Lower lobe of right lung (tissue), 2 donors: ENCODE results near the gene EIF4G2. TPM values are rescaled to one million over a fixed set of nuclear protein-coding genes. Genes with fewer than 3 reads are reported as not detected.
"Not testable (repeated sequence)": the region's sequence is repeated elsewhere in the genome, so short reads cannot be mapped to it uniquely, and the experiment has no call there.

Experiments
- ATAC-seq, 2 donors: fragments of 200-7000 bp; cut with Tn5 transposase; one replicate each; pipeline ENCODE4 v1.9.1; 2020 to 2022; ENCODE audit warnings: mild to moderate bottlenecking in 2 of 2, moderate library complexity in 2 of 2
- DNase-seq: peaks from one replicate; pipeline ENCODE4 v3.0.0-alpha.2; 2020
- H3K27ac ChIP-seq: fragments of 200-600 bp; one replicate; pipeline ENCODE4 v1.8.0; 2022
- H3K27me3 ChIP-seq: fragments of 200-600 bp; one replicate; pipeline ENCODE4 v1.8.0; 2022; ENCODE audit warnings: low read depth
- H3K36me3 ChIP-seq: fragments of 200-600 bp; one replicate; pipeline ENCODE4 v1.8.0; 2022; ENCODE audit warnings: mild to moderate bottlenecking
- H3K4me1 ChIP-seq: fragments of 200-600 bp; one replicate; pipeline ENCODE4 v1.8.0; 2022
- H3K4me3 ChIP-seq: fragments of 200-600 bp; one replicate; pipeline ENCODE4 v1.8.0; 2022; ENCODE audit warnings: mild to moderate bottlenecking
- H3K9me3 ChIP-seq: fragments of 200-600 bp; one replicate; pipeline ENCODE4 v1.8.0; 2022
- intact Hi-C: fragments of 100-400 bp; cut with DNase I; formaldehyde crosslinking; loops from one replicate; pipeline ENCODE4 v1.11.0; 2022
- total RNA-seq: library from RNA; stranded (reverse); fragmentation: NEBNext Ultra II Directional; extraction: Animal tissue kit (Norgen Biotek cat#: 25700); gene quantifications from one replicate; pipeline ENCODE4 v1.2.1, GENCODE V29; 2021
- TF ChIP-seq, protein P1 (sequence below): fragments of 200-600 bp; IDR thresholded peaks from one replicate; pipeline ENCODE4 v1.8.0; 2022; ENCODE audit warnings: antibody characterized with exemption, mild to moderate bottlenecking
- donor health status: DM: no; HTN: yes; CAD: no; lungs with severe emphysema.

The EIF4G2 gene
- total RNA-seq, 1 donor from 2014 or later = 778 TPM

DNA sequence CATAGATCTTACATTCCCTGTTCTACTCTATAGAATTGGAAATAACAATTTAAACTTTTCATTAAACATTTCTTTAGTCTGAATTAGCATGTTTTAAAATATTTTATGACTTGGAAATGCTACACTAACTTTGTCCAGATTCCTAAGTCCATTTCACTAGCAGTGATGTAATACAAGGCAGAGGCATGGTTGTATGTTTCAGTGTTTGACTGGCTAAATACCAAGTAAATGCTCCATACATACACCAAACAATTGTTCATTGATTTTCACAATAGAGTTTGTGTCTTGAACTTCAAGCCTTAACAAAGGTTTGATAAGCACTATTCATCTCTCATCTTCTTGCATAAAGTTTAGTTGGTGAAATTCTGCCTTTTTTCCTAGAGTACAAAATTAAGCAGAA, 35.6 kb upstream of the EIF4G2 start:
- Histone ChIP-seq H3K4me1 (peaks cover 11% of the 10 kb centered on the region), H3K9me3 (no peaks in the 10 kb centered on the region), H3K4me3 (no peak overlapping the region), H3K27me3 (no peaks in the 10 kb centered on the region), H3K36me3 (no peaks in the 10 kb centered on the region), H3K27ac (no peak overlapping the region)
- TF ChIP-seq, protein P1, sequence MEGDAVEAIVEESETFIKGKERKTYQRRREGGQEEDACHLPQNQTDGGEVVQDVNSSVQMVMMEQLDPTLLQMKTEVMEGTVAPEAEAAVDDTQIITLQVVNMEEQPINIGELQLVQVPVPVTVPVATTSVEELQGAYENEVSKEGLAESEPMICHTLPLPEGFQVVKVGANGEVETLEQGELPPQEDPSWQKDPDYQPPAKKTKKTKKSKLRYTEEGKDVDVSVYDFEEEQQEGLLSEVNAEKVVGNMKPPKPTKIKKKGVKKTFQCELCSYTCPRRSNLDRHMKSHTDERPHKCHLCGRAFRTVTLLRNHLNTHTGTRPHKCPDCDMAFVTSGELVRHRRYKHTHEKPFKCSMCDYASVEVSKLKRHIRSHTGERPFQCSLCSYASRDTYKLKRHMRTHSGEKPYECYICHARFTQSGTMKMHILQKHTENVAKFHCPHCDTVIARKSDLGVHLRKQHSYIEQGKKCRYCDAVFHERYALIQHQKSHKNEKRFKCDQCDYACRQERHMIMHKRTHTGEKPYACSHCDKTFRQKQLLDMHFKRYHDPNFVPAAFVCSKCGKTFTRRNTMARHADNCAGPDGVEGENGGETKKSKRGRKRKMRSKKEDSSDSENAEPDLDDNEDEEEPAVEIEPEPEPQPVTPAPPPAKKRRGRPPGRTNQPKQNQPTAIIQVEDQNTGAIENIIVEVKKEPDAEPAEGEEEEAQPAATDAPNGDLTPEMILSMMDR = no peak
- intact Hi-C loops = no loop called here
- DNase-seq (no peak), ATAC-seq (no peak)

DNA sequence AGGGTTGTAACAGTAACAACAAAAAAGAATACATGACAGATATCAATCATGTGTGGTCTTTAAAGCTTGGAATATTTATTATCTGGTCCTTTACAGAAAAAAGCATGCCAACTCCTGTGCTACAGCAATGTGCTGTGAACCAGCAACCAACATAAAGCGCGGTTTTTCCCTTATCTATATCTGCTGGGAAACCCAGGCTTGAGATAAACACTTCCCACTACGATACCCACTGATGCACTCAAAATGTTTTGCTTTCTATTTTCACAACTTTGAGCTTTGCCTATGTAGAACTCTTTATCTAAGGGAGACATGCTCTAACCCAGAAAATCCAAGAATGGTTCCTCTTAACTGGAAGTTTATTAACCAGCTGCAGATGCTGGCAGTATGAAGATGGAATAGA, 30.2 kb upstream of the EIF4G2 start:
- H3K4me1 ChIP-seq = no peaks in the 10 kb centered on the region
- H3K4me3 ChIP-seq = no peak overlapping the region
- DNase-seq (no peak), ATAC-seq (no peak)
- intact Hi-C loops = no loop called here
- TF ChIP-seq, protein P1 = no peak
- no peaks in the 10 kb centered on the region for H3K9me3 ChIP-seq
- H3K36me3 ChIP-seq = no peaks in the 10 kb centered on the region
- H3K27ac ChIP-seq = no peak overlapping the region
- no peaks in the 10 kb centered on the region for H3K27me3 ChIP-seq

GRCh38 chr11:10838083-10838482, 29.4 kb upstream of the EIF4G2 start:
- TF ChIP-seq, protein P1 = no peak
- H3K4me3 ChIP-seq = no peak overlapping the region
- H3K27me3 ChIP-seq = no peaks in the 10 kb centered on the region
- H3K9me3 ChIP-seq = no peaks in the 10 kb centered on the region
- DNase-seq (no peak), ATAC-seq (no peak)
- no peaks in the 10 kb centered on the region for H3K4me1 ChIP-seq
- no peak overlapping the region for H3K27ac ChIP-seq
- no peaks in the 10 kb centered on the region for H3K36me3 ChIP-seq
- intact Hi-C loops = no loop called here

DNA sequence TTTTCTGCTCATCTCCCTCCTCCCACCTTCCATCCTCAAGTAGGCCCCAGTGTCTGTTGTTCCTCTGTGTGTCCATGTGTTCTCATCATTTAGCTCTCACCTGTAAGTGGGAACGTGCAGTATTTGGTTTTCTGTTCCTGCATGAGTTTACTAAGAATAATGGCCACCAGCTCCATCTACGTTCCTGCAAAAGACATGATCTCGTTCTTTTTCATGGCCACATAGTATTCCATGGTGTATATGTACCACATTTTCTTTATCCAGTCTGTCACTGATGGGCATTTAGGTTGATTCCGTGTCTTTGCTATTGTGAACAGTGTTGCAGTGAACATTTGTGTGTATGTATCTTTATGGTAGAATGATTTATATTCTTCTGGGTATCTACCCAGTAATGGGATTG, 28.2 kb upstream of the EIF4G2 start:
- H3K27me3 ChIP-seq, H3K4me1 ChIP-seq, H3K9me3 ChIP-seq, H3K4me3 ChIP-seq, ATAC-seq, H3K36me3 ChIP-seq, DNase-seq, intact Hi-C loops, H3K27ac ChIP-seq: not testable (repeated sequence)

DNA sequence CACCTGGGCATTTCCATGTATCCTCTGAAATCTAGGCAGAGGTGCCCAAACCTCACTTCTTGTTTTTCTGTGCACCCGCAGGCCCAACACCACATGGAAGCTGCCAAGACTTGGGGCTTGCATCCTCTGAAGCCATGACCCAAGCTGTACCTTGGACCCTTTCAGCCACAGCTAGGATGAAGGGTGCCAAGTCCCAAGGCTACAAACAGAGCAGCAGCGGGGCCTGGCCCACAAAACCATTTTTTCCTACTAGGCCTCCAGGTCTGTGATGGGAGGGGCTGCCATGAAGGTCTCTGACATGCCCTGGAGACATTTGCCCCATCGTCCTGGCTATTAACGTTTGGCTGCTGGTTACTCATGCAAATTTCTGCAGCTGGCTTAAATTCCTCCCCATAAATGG, 20.4 kb upstream of the EIF4G2 start:
- H3K4me1 ChIP-seq = no peaks in the 10 kb centered on the region
- intact Hi-C loops = no loop called here
- TF ChIP-seq, protein P1 = no peak
- no peak for DNase-seq
- H3K4me3 ChIP-seq = no peak overlapping the region
- no peak for ATAC-seq
- H3K9me3 ChIP-seq = no peaks in the 10 kb centered on the region
- H3K27ac ChIP-seq = no peak overlapping the region
- H3K36me3 ChIP-seq = no peaks in the 10 kb centered on the region
- H3K27me3 ChIP-seq = no peaks in the 10 kb centered on the region

- H3K9me3 ChIP-seq = no peaks in the 10 kb centered on the region
- no peaks in the 10 kb centered on the region for H3K27me3 ChIP-seq
- TF ChIP-seq, protein P1 = no peak
- H3K4me3 ChIP-seq = no peak overlapping the region
- intact Hi-C loops = no loop called here
- H3K36me3 ChIP-seq = no peaks in the 10 kb centered on the region
- no peak overlapping the region for H3K27ac ChIP-seq
- DNase-seq (no peak), ATAC-seq (no peak)
- no peaks in the 10 kb centered on the region for H3K4me1 ChIP-seq
Observed at GRCh38 chr11:10828402-10828801, 19.7 kb upstream of the EIF4G2 start.
